ENCODE measurements around the gene MTUS2.

The MTUS2 gene

GRCh38 chr13:29550430-29550988 lies 730.4 kb downstream of the MTUS2 start:
- no peak for DNase-seq (ENCODE audit: low read depth)

GRCh38 chr13:29551214-29551613 lies 731.1 kb downstream of the MTUS2 start:
- peak; percentile 14 for DNase-seq (ENCODE audit: low read depth)
